Measurements from ENCODE around the gene CCDC13. TPM values are rescaled to one million over a fixed set of nuclear protein-coding genes. Genes with fewer than 3 reads are reported as not detected.

Gene CCDC13
- total RNA-seq, 4 donors from 2014 or later: 2.9 to 6.6 (median 3.3) TPM; not detected in 1

DNA sequence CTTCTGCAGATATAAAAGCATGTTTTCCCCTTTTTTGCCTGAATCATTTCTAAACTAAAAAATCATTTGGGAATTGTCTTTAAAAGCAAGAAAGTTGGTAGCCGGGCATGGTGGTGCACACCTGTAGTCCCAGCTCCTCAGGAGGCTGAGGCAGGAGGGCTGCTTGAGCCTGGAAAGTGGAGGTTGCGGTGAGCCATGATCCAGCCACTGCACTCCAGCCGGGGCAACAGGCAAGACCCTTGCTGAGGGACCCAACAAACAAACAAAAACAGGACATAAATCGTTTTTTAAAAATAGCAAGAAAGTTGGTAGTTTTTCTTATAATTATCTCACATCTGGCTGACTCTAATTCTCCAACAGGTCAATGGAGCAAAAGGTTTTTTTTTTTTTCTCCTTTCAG, 28.7 kb upstream of the CCDC13 start:
- no peak for TF ChIP-seq CTCF (IDR thresholded peaks at IDR 0.05; ENCODE audit: low read depth)

GRCh38 chr3:42801048-42801620, 28.1 kb upstream of the CCDC13 start:
- no peak for TF ChIP-seq CTCF (IDR thresholded peaks at IDR 0.05; ENCODE audit: low read depth)

GRCh38 chr3:42800251-42800650, 27.2 kb upstream of the CCDC13 start:
- no peak for TF ChIP-seq CTCF (IDR thresholded peaks at IDR 0.05; ENCODE audit: low read depth)

GRCh38 chr3:42799376-42799775, 26.3 kb upstream of the CCDC13 start:
- no peak for TF ChIP-seq CTCF (IDR thresholded peaks at IDR 0.05; ENCODE audit: low read depth)

GRCh38 chr3:42796332-42796885, 23.4 kb upstream of the CCDC13 start:
- no peak for TF ChIP-seq CTCF (IDR thresholded peaks at IDR 0.05; ENCODE audit: low read depth)

DNA sequence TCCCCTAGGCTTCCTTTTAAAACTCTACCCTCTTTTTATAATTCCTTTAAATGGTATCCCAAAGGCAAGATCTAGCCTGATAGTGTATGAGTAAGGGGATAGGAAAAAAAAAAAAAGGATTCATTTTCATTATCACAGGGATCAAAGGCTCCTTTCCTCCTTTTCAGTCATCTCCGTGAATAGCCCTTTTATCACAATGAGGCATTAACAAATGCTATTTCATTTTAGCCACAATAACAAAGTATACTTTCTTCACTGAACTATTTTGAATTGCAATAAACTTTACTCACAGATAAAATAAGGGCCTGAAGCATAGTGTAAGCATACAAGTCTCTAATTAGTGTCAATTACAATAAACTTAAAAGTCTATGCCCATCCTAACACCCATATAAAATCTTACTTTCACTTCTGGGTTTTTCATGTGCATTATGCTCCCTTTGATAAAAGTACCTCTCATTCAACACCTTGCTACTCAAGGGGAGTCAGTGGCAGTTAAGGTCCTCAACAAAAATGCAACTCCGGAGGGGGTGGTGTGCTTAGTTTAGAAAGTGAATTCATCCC, 22.6 kb upstream of the CCDC13 start:
- TF ChIP-seq CTCF (IDR thresholded peaks at IDR 0.05; ENCODE audit: low read depth): no peak

DNA sequence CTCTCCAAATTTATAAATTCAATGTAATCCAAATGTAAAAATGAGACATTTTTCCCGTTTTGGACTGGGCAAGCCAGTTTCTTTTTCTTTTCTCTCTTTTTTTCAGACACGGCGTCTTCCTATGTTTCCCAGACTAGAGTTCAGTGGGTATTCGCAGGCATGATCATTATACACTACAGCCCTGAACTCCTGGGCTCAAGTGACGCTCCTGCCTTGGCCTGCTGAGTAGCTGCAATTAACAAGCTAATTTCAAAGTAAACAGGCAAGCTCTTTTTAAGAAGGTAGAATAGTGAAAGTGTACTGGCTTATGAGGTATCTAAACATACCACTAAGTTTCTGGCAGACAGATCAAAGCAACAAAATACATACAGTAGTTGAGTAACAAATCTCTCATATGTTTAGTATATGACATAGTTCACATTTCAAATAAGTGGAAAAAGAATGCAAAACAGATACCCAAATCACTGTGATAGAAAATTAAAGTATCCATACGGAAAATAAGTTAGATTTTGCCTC, 17.7 kb upstream of the CCDC13 start:
- no peak for TF ChIP-seq CTCF (IDR thresholded peaks at IDR 0.05; ENCODE audit: low read depth)
